ENCODE measurements around the gene SPEF2. TPM values are rescaled to one million over a fixed set of nuclear protein-coding genes. Genes with fewer than 3 reads are reported as not detected.
"Not testable (repeated sequence)": the region's sequence is repeated elsewhere in the genome, so short reads cannot be mapped to it uniquely, and the experiment has no call there.

The SPEF2 gene
- polyA plus RNA-seq, 1 donor from 2014 or later = not detected

- no peak overlapping the region for H3K4me3 Mint-ChIP-seq
- no peaks in the 10 kb centered on the region for H3K4me1 Mint-ChIP-seq
- H3K9me3 Mint-ChIP-seq = peaks cover 0 to 4% (median 0%) of the 10 kb centered on the region in 3 donors
- peak overlapping the region in 1 of 3 donors; percentile 58 for H3K27ac Mint-ChIP-seq
- peaks cover 4% of the 10 kb centered on the region for H3K27me3 Mint-ChIP-seq
- H3K36me3 Mint-ChIP-seq = no peaks in the 10 kb centered on the region
These were observed 203.8 kb downstream of the SPEF2 start for GRCh38 chr5:35821513-35821912.

- H3K4me3 Mint-ChIP-seq = no peak overlapping the region
- H3K4me1 Mint-ChIP-seq = no peaks in the 10 kb centered on the region
These were observed 204.8 kb downstream of the SPEF2 start for GRCh38 chr5:35822511-35822910.

GRCh38 chr5:35823347-35824098 is 205.9 kb downstream of the SPEF2 start:
- H3K4me3 Mint-ChIP-seq = peak overlapping the region in 1 of 4 donors; percentile 6
- H3K4me1 Mint-ChIP-seq = no peaks in the 10 kb centered on the region
- peaks cover 4% of the 10 kb centered on the region for H3K27me3 Mint-ChIP-seq
- no peaks in the 10 kb centered on the region for H3K36me3 Mint-ChIP-seq
- peaks cover 0 to 4% (median 0%) of the 10 kb centered on the region in 3 donors for H3K9me3 Mint-ChIP-seq
- H3K27ac Mint-ChIP-seq = no peak overlapping the region

More at GRCh38 chr5:35822511-35822910, 204.8 kb downstream of the SPEF2 start:
- no peaks in the 10 kb centered on the region for H3K36me3 Mint-ChIP-seq
- H3K9me3 Mint-ChIP-seq = peaks cover 0 to 4% (median 0%) of the 10 kb centered on the region in 3 donors
- no peak overlapping the region for H3K27ac Mint-ChIP-seq
- peaks cover 4% of the 10 kb centered on the region for H3K27me3 Mint-ChIP-seq

- Mint-ChIP-seq H3K27ac (peak overlapping the region in 1 of 3 donors; percentile 23), H3K27me3 (peaks cover 4% of the 10 kb centered on the region), H3K36me3 (no peaks in the 10 kb centered on the region), H3K9me3 (peaks cover 0 to 3% (median 0%) of the 10 kb centered on the region in 3 donors), H3K4me1 (no peaks in the 10 kb centered on the region), H3K4me3 (no peak overlapping the region)
These were observed 208.4 kb downstream of the SPEF2 start for GRCh38 chr5:35826056-35826455.

- peaks cover 0 to 2% (median 0%) of the 10 kb centered on the region in 3 donors for H3K9me3 Mint-ChIP-seq
- no peaks in the 10 kb centered on the region for H3K4me1 Mint-ChIP-seq
- peak overlapping the region in 1 of 3 donors; percentile 23 for H3K27ac Mint-ChIP-seq
- H3K27me3 Mint-ChIP-seq = peaks cover 4% of the 10 kb centered on the region
- H3K4me3 Mint-ChIP-seq = no peak overlapping the region
- no peaks in the 10 kb centered on the region for H3K36me3 Mint-ChIP-seq
These were observed 208.9 kb downstream of the SPEF2 start for GRCh38 chr5:35826554-35826953.

- peaks cover 0 to 2% (median 0%) of the 10 kb centered on the region in 3 donors for H3K9me3 Mint-ChIP-seq
These were observed 210.5 kb downstream of the SPEF2 start for GRCh38 chr5:35828082-35828598.

GRCh38 chr5:35830587-35830986 is 212.9 kb downstream of the SPEF2 start:
- H3K4me1 Mint-ChIP-seq = no peaks in the 10 kb centered on the region
- H3K27me3 Mint-ChIP-seq = no peaks in the 10 kb centered on the region
- H3K9me3 Mint-ChIP-seq = peaks cover 0 to 2% (median 0%) of the 10 kb centered on the region in 3 donors
- peak overlapping the region in 2 of 3 donors; percentile 50 to 88 for H3K27ac Mint-ChIP-seq
- no peak overlapping the region for H3K4me3 Mint-ChIP-seq
- H3K36me3 Mint-ChIP-seq = no peaks in the 10 kb centered on the region

More at GRCh38 chr5:35828082-35828598, 210.5 kb downstream of the SPEF2 start:
- H3K27ac Mint-ChIP-seq = peak overlapping the region in 1 of 3 donors; percentile 41
- H3K36me3 Mint-ChIP-seq = no peaks in the 10 kb centered on the region
- no peaks in the 10 kb centered on the region for H3K27me3 Mint-ChIP-seq
- H3K4me1 Mint-ChIP-seq = no peaks in the 10 kb centered on the region
- no peak overlapping the region for H3K4me3 Mint-ChIP-seq

GRCh38 chr5:35832762-35833161 is 215.1 kb downstream of the SPEF2 start:
- no peaks in the 10 kb centered on the region for H3K27me3 Mint-ChIP-seq
- no peaks in the 10 kb centered on the region for H3K36me3 Mint-ChIP-seq
- peaks cover 0 to 2% (median 0%) of the 10 kb centered on the region in 3 donors for H3K9me3 Mint-ChIP-seq
- H3K27ac Mint-ChIP-seq = no peak overlapping the region
- no peaks in the 10 kb centered on the region for H3K4me1 Mint-ChIP-seq
- H3K4me3 Mint-ChIP-seq = no peak overlapping the region

- no peaks in the 10 kb centered on the region for H3K27me3 Mint-ChIP-seq
- no peaks in the 10 kb centered on the region for H3K4me1 Mint-ChIP-seq
- no peaks in the 10 kb centered on the region for H3K36me3 Mint-ChIP-seq
- no peak overlapping the region for H3K4me3 Mint-ChIP-seq
- peak overlapping the region in 1 of 3 donors; percentile 69 for H3K27ac Mint-ChIP-seq
- H3K9me3 Mint-ChIP-seq = peaks cover 0 to 2% (median 0%) of the 10 kb centered on the region in 3 donors
These were observed 215.6 kb downstream of the SPEF2 start for GRCh38 chr5:35833224-35833623.

- no peaks in the 10 kb centered on the region for H3K27me3 Mint-ChIP-seq
- H3K9me3 Mint-ChIP-seq = peaks cover 0 to 3% (median 0%) of the 10 kb centered on the region in 3 donors
- H3K4me3 Mint-ChIP-seq = no peak overlapping the region
- no peaks in the 10 kb centered on the region for H3K4me1 Mint-ChIP-seq
- no peaks in the 10 kb centered on the region for H3K36me3 Mint-ChIP-seq
- no peak overlapping the region for H3K27ac Mint-ChIP-seq
These were observed 218.4 kb downstream of the SPEF2 start for GRCh38 chr5:35835796-35836742.

- Mint-ChIP-seq H3K27me3 (no peaks in the 10 kb centered on the region), H3K4me1 (no peaks in the 10 kb centered on the region), H3K27ac (no peak overlapping the region), H3K36me3 (no peaks in the 10 kb centered on the region), H3K4me3 (no peak overlapping the region), H3K9me3 (peaks cover 0 to 7% (median 2%) of the 10 kb centered on the region in 3 donors)
These were observed 220.8 kb downstream of the SPEF2 start for GRCh38 chr5:35838370-35839042.

- H3K36me3 Mint-ChIP-seq = no peaks in the 10 kb centered on the region
- H3K9me3 Mint-ChIP-seq = peaks cover 8 to 13% (median 10%) of the 10 kb centered on the region in 3 donors
- no peaks in the 10 kb centered on the region for H3K27me3 Mint-ChIP-seq
- peaks cover 0 to 2% (median 0%) of the 10 kb centered on the region in 3 donors for H3K4me1 Mint-ChIP-seq
- no peak overlapping the region for H3K27ac Mint-ChIP-seq
- H3K4me3 Mint-ChIP-seq = no peak overlapping the region
These were observed 225.2 kb downstream of the SPEF2 start for GRCh38 chr5:35842856-35843255.

GRCh38 chr5:35845508-35845907 is 227.8 kb downstream of the SPEF2 start:
- H3K27ac Mint-ChIP-seq, H3K4me3 Mint-ChIP-seq, H3K36me3 Mint-ChIP-seq, H3K27me3 Mint-ChIP-seq, H3K4me1 Mint-ChIP-seq: not testable (repeated sequence)
- peaks cover 8 to 13% (median 8%) of the 10 kb centered on the region in 3 donors for H3K9me3 Mint-ChIP-seq

- no peak overlapping the region for H3K4me3 Mint-ChIP-seq
- peaks cover 0 to 2% (median 0%) of the 10 kb centered on the region in 3 donors for H3K4me1 Mint-ChIP-seq
- no peaks in the 10 kb centered on the region for H3K27me3 Mint-ChIP-seq
- H3K27ac Mint-ChIP-seq = no peak overlapping the region
- peaks cover 8 to 13% (median 8%) of the 10 kb centered on the region in 3 donors for H3K9me3 Mint-ChIP-seq
- H3K36me3 Mint-ChIP-seq = no peaks in the 10 kb centered on the region
These were observed 229.8 kb downstream of the SPEF2 start for GRCh38 chr5:35847491-35847890.
